22Rv1 (cell line): Measurements from ENCODE around the gene MAN1A1.
"Not testable (repeated sequence)": the region's sequence is repeated elsewhere in the genome, so short reads cannot be mapped to it uniquely, and the experiment has no call there.

Experiments
- ZFX ChIP-seq: fragments of 450-650 bp; IDR thresholded peaks from 2 replicates; pipeline ENCODE4 v1.6.1; 2017; ENCODE audit warnings: antibody characterized with exemption, borderline replicate concordance
- TF ChIP-seq, protein P1 (sequence below): fragments of 450-650 bp; IDR thresholded peaks from 2 replicates; pipeline ENCODE4 v1.5.1; 2017; ENCODE audit warnings: mild to moderate bottlenecking

DNA sequence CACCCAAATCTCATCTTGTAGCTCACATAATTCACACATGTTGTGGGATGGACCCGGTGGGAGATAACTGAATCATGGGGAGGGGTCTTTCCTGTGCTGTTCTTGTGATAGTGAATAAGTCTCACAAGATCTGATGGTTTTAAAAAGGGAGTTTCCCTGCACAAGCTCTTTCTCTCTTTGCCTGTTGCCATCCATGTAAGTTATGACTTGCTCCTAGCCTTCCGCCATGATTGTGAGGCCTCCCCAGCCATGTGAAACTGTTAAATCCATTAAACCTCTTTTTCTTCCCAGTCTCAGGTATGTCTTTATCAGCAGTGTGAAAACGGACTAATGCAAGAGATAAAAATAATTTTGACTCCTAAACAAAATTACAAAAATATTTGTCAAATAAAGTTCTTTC lies 58.5 kb downstream of the MAN1A1 start:
- TF ChIP-seq, protein P1, sequence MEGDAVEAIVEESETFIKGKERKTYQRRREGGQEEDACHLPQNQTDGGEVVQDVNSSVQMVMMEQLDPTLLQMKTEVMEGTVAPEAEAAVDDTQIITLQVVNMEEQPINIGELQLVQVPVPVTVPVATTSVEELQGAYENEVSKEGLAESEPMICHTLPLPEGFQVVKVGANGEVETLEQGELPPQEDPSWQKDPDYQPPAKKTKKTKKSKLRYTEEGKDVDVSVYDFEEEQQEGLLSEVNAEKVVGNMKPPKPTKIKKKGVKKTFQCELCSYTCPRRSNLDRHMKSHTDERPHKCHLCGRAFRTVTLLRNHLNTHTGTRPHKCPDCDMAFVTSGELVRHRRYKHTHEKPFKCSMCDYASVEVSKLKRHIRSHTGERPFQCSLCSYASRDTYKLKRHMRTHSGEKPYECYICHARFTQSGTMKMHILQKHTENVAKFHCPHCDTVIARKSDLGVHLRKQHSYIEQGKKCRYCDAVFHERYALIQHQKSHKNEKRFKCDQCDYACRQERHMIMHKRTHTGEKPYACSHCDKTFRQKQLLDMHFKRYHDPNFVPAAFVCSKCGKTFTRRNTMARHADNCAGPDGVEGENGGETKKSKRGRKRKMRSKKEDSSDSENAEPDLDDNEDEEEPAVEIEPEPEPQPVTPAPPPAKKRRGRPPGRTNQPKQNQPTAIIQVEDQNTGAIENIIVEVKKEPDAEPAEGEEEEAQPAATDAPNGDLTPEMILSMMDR, result not testable (repeated sequence)
- not testable (repeated sequence) for TF ChIP-seq ZFX
